Endothelial cell of umbilical vein (primary cell): ENCODE results near the gene LILRA1. TPM values are rescaled to one million over a fixed set of nuclear protein-coding genes. Genes with fewer than 3 reads are reported as not detected.

Experiments used
- BruUV-seq: library from RNA; stranded (reverse); fragments of 400-500 nt; replicated peaks from 2 replicates; lab custom pipeline; 2021; lab: Mats Ljungman, UMichigan
- CTCF ChIA-PET: fragments of 300-600, 350-600 bp; sonication (Branson Sonifier 250); formaldehyde crosslinking; loops from one replicate; lab custom pipeline; 2021; ENCODE audit warnings: antibody characterized with exemption, inconsistent platforms; lab: Charles Lee
- POLR2A ChIA-PET: fragments of 300-600, 350-600 bp; sonication (Branson Sonifier 250); formaldehyde crosslinking; loops from one replicate; lab custom pipeline; 2021; ENCODE audit warnings: antibody characterized with exemption, inconsistent platforms; lab: Charles Lee
- DNase-seq: peaks from one replicate; pipeline ENCODE4 v3.0.0-alpha.2; 2011; ENCODE audit warnings: low read depth, low spot score
- FAIRE-seq: peaks from 2 replicates; lab custom pipeline; 2011; peaks lifted over from hg19 to GRCh38; lab: Jason Lieb, UNC
- H2AFZ ChIP-seq: 2 replicates; pipeline ENCODE4 v1.6.0; 2012; ENCODE audit warnings: low read depth, low read length, control low read depth, inconsistent platforms
- H3K27ac ChIP-seq: 2 replicates; pipeline ENCODE4 v1.5.1; 2011; ENCODE audit warnings: low read depth, mild to moderate bottlenecking, control low read depth, low read length, moderate library complexity; ENCODE audit not compliant: insufficient read depth
- H3K27me3 ChIP-seq, 2 experiments: 2 replicates each; pipeline versions ENCODE4 v1.6.0 to v1.6.1; 2011; ENCODE audit warnings: low read length in 2 of 2, mixed read lengths in 1 of 2; ENCODE audit not compliant: control insufficient read depth in 2 of 2, insufficient read depth in 2 of 2
- H3K36me3 ChIP-seq, 2 experiments: 2 replicates in 1 of 2; 3 replicates in 1 of 2; pipeline ENCODE4 v1.5.1; 2011; ENCODE audit warnings: low read length in 2 of 2, mild to moderate bottlenecking in 1 of 2, moderate library complexity in 1 of 2; ENCODE audit not compliant: control insufficient read depth in 2 of 2, insufficient read depth in 2 of 2; ENCODE audit errors: extremely low read depth in 1 of 2
- H3K4me1 ChIP-seq: 3 replicates; pipeline ENCODE4 v1.5.1; 2011; ENCODE audit warnings: mild to moderate bottlenecking, low read length; ENCODE audit not compliant: control insufficient read depth, insufficient read depth; ENCODE audit errors: extremely low read depth
- H3K4me2 ChIP-seq: 2 replicates; pipeline ENCODE4 v1.6.1; 2011; ENCODE audit warnings: low read length, control low read depth, mixed read lengths; ENCODE audit not compliant: insufficient read depth
- H3K4me3 ChIP-seq, 3 experiments: fragments of 200-600 bp in 1 of 3; sonication (generic), shearing (Covaris generic) in 1 of 3; replicated peaks in 1 of 3; 2 replicates each; pipeline ENCODE4 v1.5.1; 2011 to 2016; ENCODE audit warnings: control low read depth in 3 of 3, low read length in 3 of 3, mild to moderate bottlenecking in 2 of 3, inconsistent platforms in 1 of 3, low read depth in 1 of 3, moderate library complexity in 1 of 3; ENCODE audit not compliant: insufficient read depth in 1 of 3
- H3K79me2 ChIP-seq: 2 replicates; pipeline ENCODE4 v1.6.0; 2012; ENCODE audit warnings: low read length, inconsistent platforms; ENCODE audit not compliant: control insufficient read depth, insufficient read depth
- H3K9ac ChIP-seq: replicated peaks from 2 replicates; pipeline ENCODE3; 2011; ENCODE audit warnings: low read length, control low read depth; ENCODE audit not compliant: insufficient read depth; ENCODE audit errors: extremely low read depth
- H3K9me1 ChIP-seq: replicated peaks from 3 replicates; pipeline ENCODE4 v1.6.0; 2011; ENCODE audit warnings: mild to moderate bottlenecking, low read length; ENCODE audit not compliant: control insufficient read depth, insufficient read depth; ENCODE audit errors: extremely low read depth
- H3K9me3 ChIP-seq: replicated peaks from 2 replicates; pipeline ENCODE4 v1.5.1; 2012; ENCODE audit warnings: low read length, inconsistent platforms; ENCODE audit not compliant: control insufficient read depth, insufficient read depth
- H4K20me1 ChIP-seq: replicated peaks from 2 replicates; pipeline ENCODE3; 2011; ENCODE audit warnings: mild to moderate bottlenecking, low read length; ENCODE audit not compliant: control insufficient read depth, insufficient read depth; ENCODE audit errors: extremely low read depth
- CTCF ChIP-seq, 2 donors: IDR thresholded peaks; 1 replicate in 1 of 2; 2 replicates in 1 of 2; pipeline ENCODE4 v1.5.1; 2011; ENCODE audit warnings: low read length in 2 of 2, mild to moderate bottlenecking in 2 of 2, moderate library complexity in 2 of 2, control low read depth in 1 of 2, inconsistent platforms in 1 of 2, low read depth in 1 of 2; ENCODE audit not compliant: insufficient read depth in 1 of 2; ENCODE audit errors: extremely low read depth in 1 of 2
- EZH2 ChIP-seq: IDR thresholded peaks from 2 replicates; pipeline ENCODE4 v1.6.1; 2012; ENCODE audit warnings: borderline replicate concordance, low read depth, mild to moderate bottlenecking, moderate library complexity, low read length, inconsistent platforms; ENCODE audit not compliant: severe bottlenecking
- FOS ChIP-seq: IDR thresholded peaks from 2 replicates; pipeline ENCODE4 v1.6.1; 2011; ENCODE audit warnings: mild to moderate bottlenecking, low read length, moderate library complexity, borderline replicate concordance; ENCODE audit not compliant: insufficient read depth
- GATA2 ChIP-seq: IDR thresholded peaks from 2 replicates; pipeline ENCODE4 v1.7.0; 2011; ENCODE audit warnings: low read depth, mild to moderate bottlenecking, moderate library complexity, mixed read lengths, low read length; ENCODE audit not compliant: insufficient read length, insufficient read depth
- JUN ChIP-seq: IDR thresholded peaks from 2 replicates; pipeline ENCODE4 v1.6.1; 2011; ENCODE audit warnings: borderline replicate concordance, low read depth; ENCODE audit not compliant: insufficient read length, insufficient read depth
- MAX ChIP-seq: IDR thresholded peaks from 2 replicates; pipeline ENCODE4 v1.6.1; 2011; ENCODE audit not compliant: insufficient read depth, insufficient read length
- MYC ChIP-seq: IDR thresholded peaks from one replicate; pipeline ENCODE4 v1.6.1; 2011; ENCODE audit warnings: mild to moderate bottlenecking, low read depth, low read length
- POLR2A ChIP-seq: IDR thresholded peaks from 2 replicates; pipeline ENCODE4 v1.6.1; 2012; ENCODE audit warnings: low read depth, mild to moderate bottlenecking, control low read depth, low read length
- POLR2AphosphoS5 ChIP-seq: IDR thresholded peaks from 2 replicates; pipeline ENCODE4 v1.6.1; 2012; ENCODE audit warnings: low read depth, mild to moderate bottlenecking, control low read depth, low read length, moderate library complexity; ENCODE audit not compliant: insufficient read depth
- dilution Hi-C: fragments of 300-500 bp; cut with MboI; formaldehyde crosslinking; loops from one replicate; pipeline ENCODE4 v1.15.0; 2019; ENCODE audit warnings: low sequenced_read_pairs; ENCODE audit not compliant: extremely low pct_ligation_motif_present
- intact Hi-C: fragments of 100-400 bp; cut with micrococcal nuclease; formaldehyde crosslinking; loops from one replicate; pipeline ENCODE4 v1.10.0; 2022
- polyA plus RNA-seq, 4 experiments: library from polyadenylated mRNA; depleted of rRNA in 3 of 4; stranded (reverse) in 3 of 4; unstranded in 1 of 4; fragments of >200 nt; gene quantifications; 2 replicates each; pipeline versions ENCODE4 v1.2.1 to v1.2.3, GENCODE V29; 2011 to 2012; ENCODE audit warnings: missing spikeins in 1 of 4
- total RNA-seq: library from RNA; stranded (reverse); gene quantifications from 2 replicates; pipeline ENCODE4 v1.2.3, GENCODE V29; 2021

LILRA1 gene
- total and polyA plus RNA-seq, 2 donors (not counting 3 experiments of a cell fraction or from before 2014, with no cell fraction given) = not detected

- Histone ChIP-seq H3K9ac (no peak overlapping the region), H3K79me2 (no peaks in the 10 kb centered on the region), H3K9me3 (no peaks in the 10 kb centered on the region), H3K36me3 (no peaks in the 10 kb centered on the region), H3K4me2 (no peak overlapping the region), H3K9me1 (no peaks in the 10 kb centered on the region), H3K4me3 (no peak overlapping the region), H3K27me3 (no peaks in the 10 kb centered on the region), H2AFZ (no peak overlapping the region), H3K27ac (no peak overlapping the region), H4K20me1 (no peaks in the 10 kb centered on the region), H3K4me1 (no peaks in the 10 kb centered on the region)
- POLR2A ChIA-PET = no interaction called here
- dilution Hi-C loops (no loop called here), intact Hi-C loops (no loop called here)
- no peak for TF ChIP-seq POLR2A
- no peak for TF ChIP-seq MAX
- TF ChIP-seq CTCF (IDR thresholded peaks at IDR 0.05; ENCODE audit: extremely low read depth in 1 of 2, insufficient read depth in 1 of 2, low read depth in 1 of 2, low read length in 2 of 2) = no peak
- no peak for TF ChIP-seq EZH2
- no peak for TF ChIP-seq FOS
- TF ChIP-seq POLR2AphosphoS5 = no peak
- no peak for TF ChIP-seq JUN
- TF ChIP-seq GATA2 = no peak
- no peak for TF ChIP-seq MYC
- CTCF ChIA-PET = interaction anchor here (0.5 kb wide), 1 partner anchor 449 kb away, joined by 3 read pairs; no protein-coding TSS in a partner anchor
- BruUV-seq = no TSS peak
- DNase-seq = no peak
- no peak for FAIRE-seq
Measured at GRCh38 chr19:54600212-54600611, 6.8 kb downstream of the LILRA1 start.
